Iris pigment epithelial cell (primary cell): ENCODE data around the gene ERP44.
"Not testable (repeated sequence)": the region's sequence is repeated elsewhere in the genome, so short reads cannot be mapped to it uniquely, and the experiment has no call there.

Experiments
- DNase-seq: peaks from one replicate; pipeline ENCODE4 v3.0.0-alpha.2; 2011; ENCODE audit warnings: low read depth

The ERP44 gene

GRCh38 chr9:100067990-100068389 lies 30.8 kb downstream of the ERP44 start:
- DNase-seq = not testable (repeated sequence)

GRCh38 chr9:100066539-100066938 lies 32.3 kb downstream of the ERP44 start:
- DNase-seq = peak; percentile 42

- peak; percentile 87 for DNase-seq
Observed at GRCh38 chr9:100064872-100065581, 33.8 kb downstream of the ERP44 start.

GRCh38 chr9:100063185-100063584 lies 35.6 kb downstream of the ERP44 start:
- no peak for DNase-seq

- not testable (repeated sequence) for DNase-seq
Observed at GRCh38 chr9:100062683-100063082, 36.1 kb downstream of the ERP44 start.

- DNase-seq = no peak
Observed at GRCh38 chr9:100058699-100059579, 39.9 kb downstream of the ERP44 start.

- DNase-seq = no peak
Observed at GRCh38 chr9:100057624-100058023, 41.2 kb downstream of the ERP44 start.

GRCh38 chr9:100056561-100056960 lies 42.2 kb downstream of the ERP44 start:
- no peak for DNase-seq

- DNase-seq = no peak
Observed at GRCh38 chr9:100052375-100052774, 46.4 kb downstream of the ERP44 start.

- no peak for DNase-seq
Observed at GRCh38 chr9:100049551-100049950, 49.2 kb downstream of the ERP44 start.

- no peak for DNase-seq
Observed at GRCh38 chr9:100038472-100038871, 60.3 kb downstream of the ERP44 start.

GRCh38 chr9:100033877-100034551 lies 64.8 kb downstream of the ERP44 start:
- DNase-seq = no peak

- no peak for DNase-seq
Observed at GRCh38 chr9:100030548-100030947, 68.3 kb downstream of the ERP44 start.

- no peak for DNase-seq
Observed at GRCh38 chr9:100029251-100029650, 69.5 kb downstream of the ERP44 start.

GRCh38 chr9:100028201-100028784 lies 70.5 kb downstream of the ERP44 start:
- DNase-seq = peak; percentile 79

GRCh38 chr9:100027543-100027942 lies 71.3 kb downstream of the ERP44 start:
- DNase-seq = no peak

- no peak for DNase-seq
Observed at GRCh38 chr9:100021931-100022330, 76.9 kb downstream of the ERP44 start.

GRCh38 chr9:100020121-100020795 lies 78.5 kb downstream of the ERP44 start:
- DNase-seq = peak; percentile 69

GRCh38 chr9:100019541-100019940 lies 79.3 kb downstream of the ERP44 start:
- DNase-seq = no peak

- DNase-seq = no peak
Observed at GRCh38 chr9:100014846-100015245, 84.0 kb downstream of the ERP44 start.

- no peak for DNase-seq
Observed at GRCh38 chr9:100013573-100013972, 85.2 kb downstream of the ERP44 start.

- no peak for DNase-seq
Observed at GRCh38 chr9:100012279-100012678, 86.5 kb downstream of the ERP44 start.
